Tibial nerve (tissue), 3 donors: ENCODE data around the gene PAPOLB.

Source experiments
- CTCF ChIP-seq, 5 experiments: fragments of 200-600 bp in 3 of 5; fragments of 450-650 bp in 2 of 5; sonication (generic) in 3 of 5; IDR thresholded peaks; one replicate each; pipeline ENCODE4 v1.5.1; 2016 to 2019; ENCODE audit warnings: antibody characterized with exemption in 5 of 5, mild to moderate bottlenecking in 3 of 5, moderate library complexity in 2 of 5
- POLR2A ChIP-seq, 2 donors: fragments of 450-650 bp; IDR thresholded peaks; one replicate each; pipeline ENCODE4 v1.6.1; 2017; ENCODE audit warnings: antibody characterized with exemption in 2 of 2, mild to moderate bottlenecking in 2 of 2, moderate library complexity in 2 of 2

- TF ChIP-seq CTCF (IDR thresholded peaks at IDR 0.05) (no peak), POLR2A (IDR thresholded peaks at IDR 0.05) (no peak)
These were observed 29.9 kb downstream of the PAPOLB start for GRCh38 chr7:4831723-4832495.
